IPS-15b (cell line): ENCODE data around the gene MAGI2.

Experiments
- H3K27me3 ChIP-seq: one replicate; pipeline ENCODE4 v1.6.1; 2013; ENCODE audit warnings: low read length; ENCODE audit not compliant: control insufficient read depth, insufficient read depth
- H3K36me3 ChIP-seq: one replicate; pipeline ENCODE4 v1.6.1; 2013; ENCODE audit warnings: low read length; ENCODE audit not compliant: control insufficient read depth, insufficient read depth
- H3K4me1 ChIP-seq: one replicate; pipeline ENCODE4 v1.6.1; 2013; ENCODE audit warnings: mild to moderate bottlenecking, low read length; ENCODE audit not compliant: control insufficient read depth, insufficient read depth
- H3K4me3 ChIP-seq: one replicate; pipeline ENCODE4 v1.5.1; 2013; ENCODE audit warnings: low read depth, low read length
- H3K9ac ChIP-seq: one replicate; pipeline ENCODE4 v1.6.1; 2013; ENCODE audit warnings: low read depth, mild to moderate bottlenecking, low read length
- H3K9me3 ChIP-seq: one replicate; pipeline ENCODE4 v1.6.1; 2013; ENCODE audit warnings: mild to moderate bottlenecking, low read length; ENCODE audit not compliant: control insufficient read depth, insufficient read depth

Gene MAGI2

GRCh38 chr7:78057571-78057970 lies 1395.9 kb downstream of the MAGI2 start:
- Histone ChIP-seq H3K9me3 (no peaks in the 10 kb centered on the region), H3K27me3 (no peaks in the 10 kb centered on the region), H3K9ac (no peak overlapping the region), H3K36me3 (no peaks in the 10 kb centered on the region), H3K4me3 (no peak overlapping the region), H3K4me1 (peaks cover 2% of the 10 kb centered on the region)

GRCh38 chr7:78055599-78055998 lies 1397.9 kb downstream of the MAGI2 start:
- Histone ChIP-seq H3K4me3 (no peak overlapping the region), H3K9me3 (no peaks in the 10 kb centered on the region), H3K27me3 (no peaks in the 10 kb centered on the region), H3K36me3 (no peaks in the 10 kb centered on the region), H3K4me1 (peaks cover 6% of the 10 kb centered on the region), H3K9ac (no peak overlapping the region)

GRCh38 chr7:78055001-78055573 lies 1398.4 kb downstream of the MAGI2 start:
- no peaks in the 10 kb centered on the region for H3K27me3 ChIP-seq
- H3K9ac ChIP-seq = no peak overlapping the region
- H3K4me1 ChIP-seq = peaks cover 6% of the 10 kb centered on the region
- H3K36me3 ChIP-seq = no peaks in the 10 kb centered on the region
- no peaks in the 10 kb centered on the region for H3K9me3 ChIP-seq
- H3K4me3 ChIP-seq = no peak overlapping the region

- H3K9ac ChIP-seq = no peak overlapping the region
These were observed 1401.4 kb downstream of the MAGI2 start for GRCh38 chr7:78052112-78052511.

GRCh38 chr7:78047800-78048199 lies 1405.7 kb downstream of the MAGI2 start:
- peaks cover 6% of the 10 kb centered on the region for H3K4me1 ChIP-seq
- H3K9me3 ChIP-seq = no peaks in the 10 kb centered on the region
- no peaks in the 10 kb centered on the region for H3K27me3 ChIP-seq
- H3K9ac ChIP-seq = no peak overlapping the region
- H3K36me3 ChIP-seq = no peaks in the 10 kb centered on the region
- H3K4me3 ChIP-seq = no peak overlapping the region

More at GRCh38 chr7:78052112-78052511, 1401.4 kb downstream of the MAGI2 start:
- H3K4me1 ChIP-seq = peaks cover 6% of the 10 kb centered on the region
- H3K9me3 ChIP-seq = no peaks in the 10 kb centered on the region
- H3K36me3 ChIP-seq = no peaks in the 10 kb centered on the region
- H3K4me3 ChIP-seq = no peak overlapping the region
- no peaks in the 10 kb centered on the region for H3K27me3 ChIP-seq

- H3K36me3 ChIP-seq = no peaks in the 10 kb centered on the region
- H3K9me3 ChIP-seq = no peaks in the 10 kb centered on the region
- H3K4me1 ChIP-seq = peaks cover 15% of the 10 kb centered on the region
- H3K9ac ChIP-seq = no peak overlapping the region
- H3K4me3 ChIP-seq = no peak overlapping the region
- peaks cover 7% of the 10 kb centered on the region for H3K27me3 ChIP-seq
These were observed 1410.3 kb downstream of the MAGI2 start for GRCh38 chr7:78043159-78043558.

GRCh38 chr7:78041423-78041822 lies 1412.0 kb downstream of the MAGI2 start:
- Histone ChIP-seq H3K27me3 (peaks cover 7% of the 10 kb centered on the region), H3K4me1 (peaks cover 29% of the 10 kb centered on the region), H3K9me3 (no peaks in the 10 kb centered on the region), H3K36me3 (no peaks in the 10 kb centered on the region), H3K4me3 (no peak overlapping the region), H3K9ac (no peak overlapping the region)

GRCh38 chr7:78039790-78040776 lies 1413.4 kb downstream of the MAGI2 start:
- H3K36me3 ChIP-seq = no peaks in the 10 kb centered on the region
- H3K9ac ChIP-seq = no peak overlapping the region
- H3K27me3 ChIP-seq = peaks cover 7% of the 10 kb centered on the region
- H3K9me3 ChIP-seq = no peaks in the 10 kb centered on the region
- H3K4me3 ChIP-seq = peak overlapping the region; percentile 60
- H3K4me1 ChIP-seq = peaks cover 29% of the 10 kb centered on the region

GRCh38 chr7:78038465-78039080 lies 1414.9 kb downstream of the MAGI2 start:
- peaks cover 7% of the 10 kb centered on the region for H3K27me3 ChIP-seq
- H3K4me1 ChIP-seq = peaks cover 29% of the 10 kb centered on the region
- H3K9ac ChIP-seq = no peak overlapping the region
- no peaks in the 10 kb centered on the region for H3K36me3 ChIP-seq
- no peaks in the 10 kb centered on the region for H3K9me3 ChIP-seq
- H3K4me3 ChIP-seq = no peak overlapping the region

GRCh38 chr7:78037603-78038002 lies 1415.9 kb downstream of the MAGI2 start:
- Histone ChIP-seq H3K4me3 (no peak overlapping the region), H3K9ac (no peak overlapping the region), H3K4me1 (peaks cover 29% of the 10 kb centered on the region), H3K9me3 (no peaks in the 10 kb centered on the region), H3K36me3 (no peaks in the 10 kb centered on the region), H3K27me3 (peaks cover 7% of the 10 kb centered on the region)

- Histone ChIP-seq H3K4me1 (peaks cover 22% of the 10 kb centered on the region), H3K9me3 (no peaks in the 10 kb centered on the region), H3K9ac (no peak overlapping the region), H3K27me3 (no peaks in the 10 kb centered on the region), H3K4me3 (no peak overlapping the region), H3K36me3 (no peaks in the 10 kb centered on the region)
These were observed 1420.1 kb downstream of the MAGI2 start for GRCh38 chr7:78033410-78033809.
